Activated CD8-positive, alpha-beta T cell treated with anti-CD3 and anti-CD28 coated beads, Interleukin-2, amount 10 ng/mL, durations not matched to agents 7 days and 5 days (primary cell): Measurements from ENCODE around the gene TPX2. TPM values are rescaled to one million over a fixed set of nuclear protein-coding genes. Genes with fewer than 3 reads are reported as not detected.

Experiments
- ATAC-seq: fragments of 150-1000 bp; cut with Tn5 transposase; one replicate; pipeline ENCODE4 v1.10.0; 2021; ENCODE audit warnings: moderate library complexity
- CTCF ChIA-PET: fragments of 350-600 bp; sonication (Branson Sonifier 250); formaldehyde crosslinking; loops from one replicate; lab custom pipeline; 2021; ENCODE audit warnings: antibody characterized with exemption; lab: Charles Lee
- POLR2A ChIA-PET: fragments of 350-600 bp; sonication (Branson Sonifier 250); formaldehyde crosslinking; loops from one replicate; lab custom pipeline; 2021; ENCODE audit warnings: antibody characterized with exemption; lab: Charles Lee
- DNase-seq: peaks from one replicate; pipeline ENCODE4 v3.0.0-alpha.2; 2020
- H3K27ac Mint-ChIP-seq: one replicate; pipeline ENCODE4 v1.8.0; 2021; ENCODE audit warnings: mild to moderate bottlenecking, mixed read lengths
- H3K27me3 Mint-ChIP-seq: one replicate; pipeline ENCODE4 v1.8.0; 2021; ENCODE audit warnings: low read depth, mixed read lengths
- H3K36me3 Mint-ChIP-seq: one replicate; pipeline ENCODE4 v1.8.0; 2021; ENCODE audit warnings: low read depth, mixed read lengths
- H3K4me1 Mint-ChIP-seq: one replicate; pipeline ENCODE4 v1.8.0; 2021; ENCODE audit warnings: low read depth, mixed read lengths
- H3K4me3 Mint-ChIP-seq: one replicate; pipeline ENCODE4 v1.8.0; 2021; ENCODE audit warnings: mild to moderate bottlenecking, mixed read lengths
- H3K9me3 Mint-ChIP-seq: one replicate; pipeline ENCODE4 v1.8.0; 2022; ENCODE audit warnings: mixed read lengths; ENCODE audit not compliant: insufficient read depth
- total RNA-seq, 2 experiments: library from RNA; stranded (reverse); gene quantifications; one replicate each; pipeline ENCODE4 v1.2.3, GENCODE V29; 2021

TPX2 gene
- total RNA-seq, 2 experiments from 2014 or later = 172 to 174 TPM

GRCh38 chr20:31749223-31749622 is 10.1 kb downstream of the TPX2 start:
- H3K9me3 Mint-ChIP-seq = no peaks in the 10 kb centered on the region
- H3K36me3 Mint-ChIP-seq = peaks cover 60% of the 10 kb centered on the region
- H3K4me3 Mint-ChIP-seq = no peak overlapping the region
- ChIA-PET CTCF (interaction anchor here (0.8 to 1.7 kb wide), 3 partner anchors 9 to 180 kb away, joined by 3 to 4 read pairs (median 4); partner anchors contain the start of gene TPX2), POLR2A (interaction anchor here (1.1 kb wide), 1 partner anchor 11 kb away, joined by 4 read pairs; no protein-coding TSS in a partner anchor)
- ATAC-seq = no peak
- H3K27ac Mint-ChIP-seq = no peak overlapping the region
- no peak for DNase-seq
- no peaks in the 10 kb centered on the region for H3K27me3 Mint-ChIP-seq
- peaks cover 30% of the 10 kb centered on the region for H3K4me1 Mint-ChIP-seq

DNA sequence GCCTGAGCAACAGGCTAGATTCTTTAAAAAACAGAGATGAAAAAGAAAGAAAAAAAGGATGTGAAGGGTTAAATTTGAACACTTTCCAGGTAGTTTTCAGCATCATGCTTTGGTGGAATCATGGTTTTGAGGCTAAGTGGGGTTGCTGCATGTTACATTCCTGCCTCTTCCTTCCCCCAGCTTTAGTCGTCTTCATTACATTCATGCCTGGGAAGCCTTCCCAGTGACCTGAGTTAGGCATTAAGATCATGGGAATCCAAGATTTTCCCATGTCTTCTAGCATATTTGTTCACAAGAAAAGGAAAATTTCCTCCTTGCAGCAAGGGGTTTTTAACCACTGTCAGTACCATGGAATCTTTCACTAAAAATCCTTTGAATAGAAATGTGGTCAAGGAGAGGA is 12.0 kb downstream of the TPX2 start:
- CTCF ChIA-PET = interaction anchor here (1.1 to 2.5 kb wide), 3 partner anchors 28 to 188 kb away, joined by 3 to 8 read pairs (median 3); no protein-coding TSS in a partner anchor
- H3K9me3 Mint-ChIP-seq = no peaks in the 10 kb centered on the region
- H3K36me3 Mint-ChIP-seq = peaks cover 51% of the 10 kb centered on the region
- no peak overlapping the region for H3K4me3 Mint-ChIP-seq
- DNase-seq (no peak), ATAC-seq (no peak)
- H3K27me3 Mint-ChIP-seq = no peaks in the 10 kb centered on the region
- POLR2A ChIA-PET = interaction anchor here (0.9 kb wide), 1 partner anchor 79 kb away, joined by 3 read pairs; no protein-coding TSS in a partner anchor
- H3K4me1 Mint-ChIP-seq = peaks cover 25% of the 10 kb centered on the region
- no peak overlapping the region for H3K27ac Mint-ChIP-seq

- peaks cover 8% of the 10 kb centered on the region for H3K4me1 Mint-ChIP-seq
- ChIA-PET POLR2A (no interaction called here), CTCF (no interaction called here)
- no peaks in the 10 kb centered on the region for H3K9me3 Mint-ChIP-seq
- no peaks in the 10 kb centered on the region for H3K27me3 Mint-ChIP-seq
- H3K4me3 Mint-ChIP-seq = no peak overlapping the region
- DNase-seq = no peak
- H3K27ac Mint-ChIP-seq = no peak overlapping the region
- peaks cover 68% of the 10 kb centered on the region for H3K36me3 Mint-ChIP-seq
- no peak for ATAC-seq
Measured at GRCh38 chr20:31757254-31757653, 18.2 kb downstream of the TPX2 start.

DNA sequence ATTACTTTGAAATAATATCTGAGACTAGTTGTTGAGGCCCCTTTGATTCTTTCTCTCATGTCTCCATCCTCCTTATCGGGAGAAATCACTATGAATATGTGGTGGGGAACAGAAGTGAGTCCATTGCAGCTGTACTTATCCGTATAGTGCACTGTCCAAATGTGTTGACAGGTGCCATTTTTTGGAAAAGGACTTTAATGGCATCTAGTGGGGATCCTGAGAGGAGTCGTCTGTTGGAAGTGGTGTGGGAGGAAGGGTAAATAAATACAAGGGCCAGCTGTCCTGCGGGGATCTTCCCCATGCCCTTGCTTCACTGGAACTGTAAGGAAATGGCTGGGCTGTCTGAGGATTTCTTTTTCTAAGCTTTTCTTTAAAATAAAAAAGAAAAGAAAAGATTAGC is 19.4 kb downstream of the TPX2 start:
- DNase-seq (no peak), ATAC-seq (no peak)
- CTCF ChIA-PET = no interaction called here
- no peaks in the 10 kb centered on the region for H3K27me3 Mint-ChIP-seq
- H3K9me3 Mint-ChIP-seq = no peaks in the 10 kb centered on the region
- POLR2A ChIA-PET = no interaction called here
- no peak overlapping the region for H3K27ac Mint-ChIP-seq
- H3K4me1 Mint-ChIP-seq = peaks cover 8% of the 10 kb centered on the region
- peaks cover 67% of the 10 kb centered on the region for H3K36me3 Mint-ChIP-seq
- no peak overlapping the region for H3K4me3 Mint-ChIP-seq

DNA sequence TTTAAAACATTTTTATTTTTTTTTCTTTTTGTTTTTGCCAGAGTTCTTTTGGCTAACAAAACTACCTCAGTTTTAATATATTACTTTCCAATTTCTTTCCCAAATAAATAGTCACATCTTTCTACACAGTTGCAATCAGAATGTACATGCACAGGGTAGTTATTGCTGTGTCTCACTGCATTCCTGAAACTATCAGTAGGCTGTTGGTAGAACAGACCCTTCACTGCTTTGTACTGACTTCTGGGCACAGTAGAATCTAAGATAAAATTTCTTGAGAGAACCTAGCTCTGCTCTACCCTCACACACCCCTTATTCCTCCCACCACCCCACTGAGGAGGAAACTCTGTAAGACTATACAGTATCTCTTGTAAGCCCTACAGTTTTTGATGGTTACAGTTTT is 19.9 kb downstream of the TPX2 start:
- Mint-ChIP-seq H3K27ac (no peak overlapping the region), H3K27me3 (no peaks in the 10 kb centered on the region), H3K36me3 (peaks cover 66% of the 10 kb centered on the region), H3K4me1 (peaks cover 8% of the 10 kb centered on the region), H3K4me3 (no peak overlapping the region), H3K9me3 (no peaks in the 10 kb centered on the region)
- ATAC-seq (no peak), DNase-seq (no peak)
- POLR2A ChIA-PET = no interaction called here
- CTCF ChIA-PET = no interaction called here

GRCh38 chr20:31759836-31760518 is 20.9 kb downstream of the TPX2 start:
- Mint-ChIP-seq H3K36me3 (peaks cover 65% of the 10 kb centered on the region), H3K4me1 (peaks cover 8% of the 10 kb centered on the region), H3K27ac (no peak overlapping the region), H3K27me3 (no peaks in the 10 kb centered on the region), H3K4me3 (no peak overlapping the region), H3K9me3 (no peaks in the 10 kb centered on the region)
- ChIA-PET POLR2A (no interaction called here), CTCF (interaction anchor here (0.9 to 1.6 kb wide), 5 partner anchors 20 to 272 kb away, joined by 3 to 4 read pairs (median 3); no protein-coding TSS in a partner anchor)
- DNase-seq (no peak), ATAC-seq (no peak)

DNA sequence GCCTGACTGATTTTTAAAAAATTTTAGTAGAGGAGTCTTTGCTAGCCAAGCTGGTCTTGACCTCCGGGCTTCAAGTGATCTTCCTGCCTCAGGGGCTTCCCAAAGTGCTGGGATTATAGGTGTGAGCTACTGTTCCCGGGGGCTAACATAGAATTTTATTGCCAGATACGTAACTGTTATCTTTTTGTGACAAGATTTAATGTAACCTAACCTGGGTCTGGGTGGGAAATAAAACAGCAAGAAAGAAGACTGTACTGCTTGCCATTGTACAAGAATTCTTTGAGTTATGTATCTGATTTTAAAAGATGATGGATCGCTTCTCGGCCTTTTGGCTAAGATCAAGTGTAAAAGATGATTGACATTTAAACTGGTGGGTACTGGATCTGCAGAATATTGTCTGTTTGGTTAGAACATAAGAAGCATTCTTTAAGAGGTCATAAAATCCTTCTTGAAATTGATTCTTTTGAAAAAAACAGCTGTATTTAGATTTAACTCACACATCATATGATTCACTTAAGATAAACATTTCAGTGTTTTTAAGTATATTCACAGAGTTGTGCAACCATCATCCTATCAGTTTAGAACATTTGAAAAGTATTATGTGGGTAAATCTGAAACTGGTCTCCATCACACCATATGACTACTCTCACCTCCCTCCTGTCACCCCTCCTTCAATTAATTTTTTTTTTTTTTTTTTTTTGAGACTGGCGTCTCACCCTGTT is 21.6 kb downstream of the TPX2 start:
- ChIA-PET CTCF (interaction anchor here (0.9 to 1.6 kb wide), 5 partner anchors 21 to 271 kb away, joined by 3 to 4 read pairs (median 3); no protein-coding TSS in a partner anchor), POLR2A (no interaction called here)
- DNase-seq (no peak), ATAC-seq (no peak)
- peaks cover 12% of the 10 kb centered on the region for H3K4me1 Mint-ChIP-seq
- H3K4me3 Mint-ChIP-seq = no peak overlapping the region
- H3K27ac Mint-ChIP-seq = no peak overlapping the region
- H3K27me3 Mint-ChIP-seq = no peaks in the 10 kb centered on the region
- peaks cover 70% of the 10 kb centered on the region for H3K36me3 Mint-ChIP-seq
- H3K9me3 Mint-ChIP-seq = no peaks in the 10 kb centered on the region

DNA sequence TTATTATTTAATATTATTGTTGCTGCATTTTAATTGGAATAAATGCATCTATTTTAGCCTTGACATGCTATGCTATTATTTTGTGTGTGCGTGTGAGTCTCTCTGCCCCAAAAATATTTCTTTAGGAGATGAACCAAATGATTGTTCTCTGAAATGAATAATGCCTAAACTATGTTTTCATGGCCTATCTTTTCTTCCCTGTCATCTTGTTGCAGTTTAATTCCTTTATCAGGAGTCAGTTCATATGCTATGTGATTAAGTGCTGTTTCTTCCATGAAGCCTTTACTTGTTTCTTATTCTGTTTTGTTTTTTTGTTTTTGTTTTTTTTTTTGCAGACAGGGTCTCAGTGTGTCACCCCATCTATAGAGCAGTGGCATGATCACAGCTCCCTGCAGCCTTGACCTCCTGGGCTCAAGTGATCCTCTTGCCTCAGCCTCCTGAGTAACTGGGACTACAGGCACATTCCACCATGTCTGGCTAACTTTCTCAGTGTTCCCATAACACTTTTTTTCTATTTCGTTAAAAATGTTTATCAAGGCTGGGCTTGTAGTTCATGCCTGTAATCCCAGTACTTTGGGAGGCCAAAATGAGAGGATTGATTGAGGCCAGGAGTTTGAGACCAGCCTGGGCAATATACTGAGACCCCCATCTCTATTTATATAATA is 25.7 kb downstream of the TPX2 start:
- no peak overlapping the region for H3K4me3 Mint-ChIP-seq
- no peaks in the 10 kb centered on the region for H3K9me3 Mint-ChIP-seq

GRCh38 chr20:31767805-31768204 is 28.7 kb downstream of the TPX2 start:
- Mint-ChIP-seq H3K4me3 (no peak overlapping the region), H3K36me3 (peaks cover 61% of the 10 kb centered on the region), H3K4me1 (peaks cover 9% of the 10 kb centered on the region), H3K27me3 (no peaks in the 10 kb centered on the region), H3K9me3 (no peaks in the 10 kb centered on the region), H3K27ac (no peak overlapping the region)
- no peak for ATAC-seq
- ChIA-PET CTCF (no interaction called here), POLR2A (no interaction called here)
- DNase-seq = no peak

More for the DNA sequence above, 25.7 kb downstream of the TPX2 start:
- Mint-ChIP-seq H3K4me1 (peaks cover 8% of the 10 kb centered on the region), H3K27me3 (no peaks in the 10 kb centered on the region), H3K36me3 (peaks cover 62% of the 10 kb centered on the region), H3K27ac (no peak overlapping the region)
- POLR2A ChIA-PET = no interaction called here
- CTCF ChIA-PET = no interaction called here
- no peak for DNase-seq
- no peak for ATAC-seq

DNA sequence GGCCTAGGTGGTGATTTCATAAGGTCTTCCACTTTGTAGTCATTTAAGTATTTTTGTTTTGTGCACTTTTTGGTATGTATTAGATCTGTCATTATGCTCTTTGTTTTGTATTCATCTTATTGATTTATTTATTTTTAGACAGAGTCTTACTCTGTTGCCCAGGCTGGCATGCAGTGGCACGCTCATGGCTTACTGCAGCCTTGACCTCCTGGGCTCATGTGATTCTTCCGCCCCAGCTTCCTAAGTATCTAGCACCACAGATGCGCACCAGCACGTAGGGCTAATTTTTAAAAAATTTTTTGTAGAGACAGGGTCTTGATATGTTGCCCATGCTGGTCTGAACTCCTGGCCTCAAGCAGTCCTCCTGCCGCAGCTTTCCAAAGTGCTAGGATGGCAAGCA is 30.6 kb downstream of the TPX2 start:
- no peak for ATAC-seq
- Mint-ChIP-seq H3K27me3 (no peaks in the 10 kb centered on the region), H3K9me3 (no peaks in the 10 kb centered on the region), H3K36me3 (peaks cover 67% of the 10 kb centered on the region), H3K27ac (no peak overlapping the region), H3K4me3 (no peak overlapping the region), H3K4me1 (peaks cover 10% of the 10 kb centered on the region)
- DNase-seq = no peak
- POLR2A ChIA-PET = no interaction called here
- CTCF ChIA-PET = no interaction called here

- ChIA-PET CTCF (interaction anchor here (0.7 kb wide), 1 partner anchor 70 kb away, joined by 3 read pairs; no protein-coding TSS in a partner anchor), POLR2A (no interaction called here)
- Mint-ChIP-seq H3K36me3 (peaks cover 65% of the 10 kb centered on the region), H3K4me3 (no peak overlapping the region), H3K27ac (no peak overlapping the region), H3K9me3 (no peaks in the 10 kb centered on the region), H3K27me3 (no peaks in the 10 kb centered on the region), H3K4me1 (peaks cover 10% of the 10 kb centered on the region)
- DNase-seq = no peak
- ATAC-seq = no peak
Measured at GRCh38 chr20:31770243-31770642, 31.2 kb downstream of the TPX2 start.
